HG02870 (cell line): ENCODE results near the gene ETV6.
A peak's percentile ranks its signal among the peaks of the same experiment; 100 is the strongest.

Source experiments
- ATAC-seq: cut with Tn5 transposase; IDR thresholded peaks from one replicate; pipeline ENCODE4 v1.9.1; 2021; ENCODE audit warnings: mild to moderate bottlenecking, moderate library complexity; ENCODE audit not compliant: unreplicated experiment

Gene ETV6

DNA sequence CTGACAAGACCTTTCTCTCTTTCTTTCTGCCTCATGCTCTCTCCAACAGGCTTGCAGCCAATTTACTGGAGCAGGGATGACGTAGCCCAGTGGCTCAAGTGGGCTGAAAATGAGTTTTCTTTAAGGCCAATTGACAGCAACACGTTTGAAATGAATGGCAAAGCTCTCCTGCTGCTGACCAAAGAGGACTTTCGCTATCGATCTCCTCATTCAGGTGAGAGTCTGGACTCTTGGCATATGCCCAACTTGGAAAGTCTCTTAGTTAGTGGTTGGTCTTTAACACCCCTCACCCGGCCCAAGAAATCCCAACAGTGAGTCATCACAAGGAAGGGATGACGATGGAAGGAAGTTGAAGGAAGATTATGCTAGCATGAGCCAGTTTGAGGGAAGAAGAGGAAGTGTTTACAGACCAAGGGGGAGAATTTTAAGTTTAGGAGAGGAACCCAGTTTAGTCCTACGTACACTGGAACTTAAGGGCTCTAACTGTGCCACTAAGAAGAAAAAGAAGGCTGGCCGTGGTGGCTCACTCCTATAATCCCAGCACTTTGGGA is 189.7 kb downstream of the ETV6 start:
- no peak for ATAC-seq

DNA sequence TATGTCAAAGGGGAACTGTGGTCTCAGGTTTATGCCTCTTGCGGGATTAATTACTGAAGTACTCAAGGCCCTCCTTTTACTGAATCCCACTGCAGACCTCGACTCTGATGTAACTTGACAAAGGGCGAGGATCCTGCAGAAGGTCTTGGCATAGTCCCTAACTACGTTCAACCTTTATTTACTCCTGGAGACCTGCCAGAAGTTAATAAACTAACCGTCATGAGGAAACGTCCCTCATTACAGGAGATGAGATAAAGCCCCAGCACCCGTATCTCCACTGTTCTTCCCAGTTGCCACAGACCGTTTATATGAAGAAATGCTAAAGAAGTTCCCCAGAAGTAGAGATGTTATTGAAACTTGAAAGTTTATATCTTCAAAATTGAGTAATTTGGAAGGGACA is 190.9 kb downstream of the ETV6 start:
- ATAC-seq, result no peak

DNA sequence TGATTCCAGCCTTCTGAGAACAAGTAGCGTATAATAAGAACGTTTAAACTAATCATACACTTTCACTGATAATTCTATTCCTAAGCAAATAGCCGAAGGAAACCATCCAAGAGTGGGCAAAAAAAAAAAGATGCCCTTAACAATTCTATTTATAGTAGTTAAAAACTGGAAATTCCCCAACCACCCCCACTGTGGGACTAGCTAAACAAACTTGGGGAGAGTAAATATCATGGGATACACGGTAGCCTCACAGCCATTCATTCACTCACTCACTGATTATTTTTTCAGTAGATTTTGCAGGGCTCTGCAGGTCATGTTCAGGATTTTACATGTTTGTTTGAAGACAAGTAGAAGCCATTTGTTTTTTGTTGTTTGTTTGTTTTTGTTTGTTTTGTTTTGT is 197.0 kb downstream of the ETV6 start:
- no peak for ATAC-seq

DNA sequence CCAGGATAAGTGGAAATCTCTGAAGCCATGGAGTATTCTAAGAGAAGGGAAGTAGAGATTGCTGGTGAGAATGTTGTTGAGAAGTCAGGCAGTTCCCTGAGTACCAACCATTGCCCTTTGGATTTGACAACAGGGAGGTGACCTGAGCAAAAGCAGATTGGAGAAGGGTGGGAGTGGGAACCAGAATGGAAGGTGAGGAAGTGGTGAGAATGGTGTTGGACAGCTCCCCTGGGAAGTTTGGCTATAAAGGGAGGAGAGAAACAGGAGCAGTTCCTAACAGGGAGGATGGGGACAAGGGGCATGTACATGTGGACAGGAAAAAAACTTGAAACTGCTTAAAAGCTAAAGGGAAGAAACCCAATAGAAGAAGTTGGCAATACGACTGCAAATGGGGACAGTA is 198.1 kb downstream of the ETV6 start:
- ATAC-seq, result no peak

DNA sequence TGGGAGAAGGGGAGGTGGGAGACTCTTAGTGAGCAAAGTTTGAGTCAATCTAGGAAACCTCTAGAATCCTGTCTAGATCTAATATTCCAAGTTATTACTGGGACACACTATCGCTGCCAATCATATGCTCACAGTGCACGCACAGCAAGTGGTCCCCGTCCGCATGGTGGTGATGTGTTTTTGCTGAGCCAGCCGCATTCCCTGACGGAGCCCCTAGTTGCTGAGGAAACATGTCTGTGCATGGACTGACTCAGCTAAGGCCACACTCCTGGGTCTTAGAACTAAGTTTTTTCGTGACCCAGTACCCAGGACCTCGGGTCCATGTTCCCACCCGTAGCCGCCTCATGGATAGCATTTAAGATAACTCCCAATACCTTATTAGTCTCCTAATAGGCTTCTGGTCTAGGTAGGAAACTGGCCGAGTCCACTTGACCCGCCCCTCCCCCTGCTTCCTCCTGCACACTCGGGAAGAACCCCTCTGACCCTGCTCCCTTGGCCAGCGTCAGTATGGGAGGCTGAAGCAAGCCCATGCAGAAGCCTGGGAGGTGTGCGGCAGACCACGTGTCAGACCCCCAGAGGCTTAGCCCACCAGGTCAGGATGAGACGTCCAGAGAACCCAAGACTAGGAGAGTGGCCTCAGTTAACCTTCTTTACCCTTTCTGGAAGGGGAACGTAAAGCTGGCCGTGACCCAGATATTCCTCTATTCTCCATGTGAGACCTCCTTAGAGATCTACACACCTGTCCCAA is 200.5 kb downstream of the ETV6 start:
- ATAC-seq, result no peak

DNA sequence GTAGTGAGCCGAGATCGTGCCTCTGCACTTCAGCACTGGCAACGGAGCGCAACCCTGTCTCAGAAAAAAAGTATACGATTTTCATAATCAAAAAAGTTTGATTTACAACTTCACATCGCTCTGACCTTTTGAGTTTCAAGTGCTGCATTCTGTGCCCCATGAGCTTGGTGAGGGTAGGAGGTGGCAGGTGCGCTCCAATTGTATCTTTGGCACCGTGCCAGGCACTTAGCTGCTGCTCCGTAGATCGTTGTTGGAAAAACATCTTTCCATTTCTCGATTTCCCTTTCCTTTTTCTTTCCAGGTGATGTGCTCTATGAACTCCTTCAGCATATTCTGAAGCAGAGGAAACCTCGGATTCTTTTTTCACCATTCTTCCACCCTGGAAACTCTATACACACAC is 203.7 kb downstream of the ETV6 start:
- ATAC-seq, result no peak

DNA sequence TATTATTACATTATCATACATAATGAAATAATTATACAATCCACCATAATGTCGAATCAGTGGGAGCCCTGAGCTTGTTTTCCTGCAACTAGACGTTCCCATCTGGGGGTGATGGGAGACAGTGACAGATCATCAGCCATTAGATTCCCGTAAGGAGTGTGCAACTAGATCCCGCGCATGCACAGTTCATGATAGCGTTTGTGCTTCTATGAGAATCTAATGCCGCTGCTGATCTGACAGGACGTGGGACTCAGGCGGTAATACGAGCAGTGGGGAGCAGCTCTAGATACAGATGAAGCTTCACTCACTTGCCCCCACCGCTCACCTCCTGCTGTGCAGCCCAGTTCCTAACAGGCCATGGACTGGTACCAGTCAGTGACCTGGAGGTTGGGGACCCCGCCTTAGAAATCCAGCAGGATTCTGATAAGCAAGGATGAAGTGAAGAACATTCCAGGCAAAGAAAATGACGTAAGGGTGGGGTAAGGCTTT is 204.6 kb downstream of the ETV6 start:
- ATAC-seq, result no peak

DNA sequence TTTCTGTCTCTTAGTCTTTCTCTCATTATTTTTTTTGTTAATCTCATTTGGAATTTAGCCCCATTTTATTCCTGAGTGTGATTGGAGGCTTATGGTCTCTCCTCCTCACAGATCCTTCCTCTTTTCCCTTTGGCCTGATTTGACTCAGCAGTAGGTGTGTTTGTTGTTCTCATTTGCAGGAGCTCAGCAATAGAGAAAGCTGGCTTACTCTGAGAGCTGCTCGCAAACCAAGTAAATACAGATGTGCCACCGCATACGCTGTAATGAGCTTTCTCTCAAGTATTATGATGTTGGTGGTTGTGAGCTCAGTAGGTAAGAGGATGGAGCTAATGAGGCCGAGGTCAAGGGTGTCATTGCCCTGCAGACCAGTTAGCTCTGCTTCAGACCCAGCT is 206.5 kb downstream of the ETV6 start:
- peak; percentile 69 for ATAC-seq

DNA sequence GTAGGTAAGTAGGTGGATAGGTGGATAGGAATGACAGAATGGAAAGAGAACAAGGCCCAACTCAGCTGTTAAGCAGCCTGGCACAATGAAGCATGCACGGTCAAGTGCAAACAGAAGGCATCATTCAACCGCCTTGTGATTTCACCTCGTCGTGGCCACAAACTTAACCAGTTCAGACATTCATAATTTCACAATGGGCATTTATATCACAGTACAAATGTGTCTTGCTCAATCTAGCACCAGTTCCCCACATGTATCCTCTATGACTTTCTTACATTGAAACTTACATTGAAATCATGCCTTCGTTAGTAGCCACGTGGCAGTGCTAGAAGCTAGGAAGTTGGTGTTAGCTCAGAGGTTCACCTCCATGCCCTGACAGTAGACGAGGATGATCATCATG is 207.5 kb downstream of the ETV6 start:
- no peak for ATAC-seq

DNA sequence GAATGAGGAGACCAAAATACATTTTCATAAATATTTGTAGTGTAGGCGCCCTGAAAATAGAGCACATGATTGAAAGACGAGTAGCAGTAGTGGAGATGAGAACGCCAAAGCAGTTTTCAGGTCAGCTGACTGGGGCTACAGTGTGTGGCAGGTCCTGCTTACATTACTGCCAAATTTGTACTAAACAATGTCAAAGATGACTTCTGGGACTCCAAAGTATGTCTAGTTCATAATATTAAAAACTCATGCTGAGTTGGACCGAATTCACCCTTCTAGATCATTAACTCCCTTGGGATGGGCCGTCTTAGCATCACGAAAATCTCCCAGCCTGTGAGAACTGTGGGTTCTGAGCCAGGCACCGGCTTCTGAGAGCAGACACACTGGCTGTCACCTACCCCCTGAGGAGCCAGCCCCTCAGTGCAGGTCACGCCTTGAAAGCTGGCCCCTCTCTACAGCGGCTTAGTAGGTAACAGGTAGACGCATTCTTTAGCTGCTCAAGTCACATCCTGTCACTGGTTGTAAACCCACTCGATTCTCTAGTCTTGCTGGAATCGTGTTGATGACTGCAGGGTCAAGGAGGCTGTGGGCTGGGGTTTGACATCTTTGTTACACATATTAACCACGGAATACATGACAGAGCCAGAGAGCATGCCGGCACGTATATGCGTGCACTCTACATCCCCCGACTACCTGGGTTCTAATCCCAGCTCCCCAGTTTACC is 210.4 kb downstream of the ETV6 start:
- no peak for ATAC-seq

DNA sequence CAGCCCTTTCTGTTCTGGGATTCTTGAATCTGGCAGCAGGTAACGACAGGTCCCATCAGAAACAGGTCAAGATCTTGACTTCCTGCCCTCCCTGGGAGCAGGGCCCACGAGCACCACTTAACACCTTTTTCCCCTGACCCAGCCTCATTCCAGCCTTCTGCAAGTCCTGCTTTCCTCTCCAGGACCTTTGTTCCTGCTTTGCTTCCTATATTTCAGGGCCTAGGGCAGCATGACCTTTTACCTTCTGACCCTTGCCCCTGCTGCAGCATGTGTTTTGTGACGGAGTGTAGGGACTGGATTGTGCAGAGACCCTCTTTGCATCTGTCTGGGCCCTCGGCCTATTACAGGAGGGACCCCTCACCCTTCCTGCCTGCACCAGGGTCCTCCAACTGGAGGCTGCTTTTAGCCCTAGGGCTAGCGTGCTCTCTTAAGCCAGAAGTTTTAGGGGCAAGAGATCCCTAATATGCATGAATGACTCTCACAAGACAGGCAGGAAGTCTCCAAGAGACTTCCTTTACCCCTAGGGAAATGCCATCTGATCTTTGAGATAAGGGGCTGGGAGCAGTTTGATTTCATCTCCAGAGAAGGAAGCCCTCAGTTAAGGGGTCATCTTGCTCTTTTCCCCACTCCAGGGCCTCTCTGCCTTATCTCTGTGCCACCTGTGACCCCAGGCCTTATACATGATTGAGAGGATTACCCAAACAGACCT is 211.8 kb downstream of the ETV6 start:
- ATAC-seq, result no peak

DNA sequence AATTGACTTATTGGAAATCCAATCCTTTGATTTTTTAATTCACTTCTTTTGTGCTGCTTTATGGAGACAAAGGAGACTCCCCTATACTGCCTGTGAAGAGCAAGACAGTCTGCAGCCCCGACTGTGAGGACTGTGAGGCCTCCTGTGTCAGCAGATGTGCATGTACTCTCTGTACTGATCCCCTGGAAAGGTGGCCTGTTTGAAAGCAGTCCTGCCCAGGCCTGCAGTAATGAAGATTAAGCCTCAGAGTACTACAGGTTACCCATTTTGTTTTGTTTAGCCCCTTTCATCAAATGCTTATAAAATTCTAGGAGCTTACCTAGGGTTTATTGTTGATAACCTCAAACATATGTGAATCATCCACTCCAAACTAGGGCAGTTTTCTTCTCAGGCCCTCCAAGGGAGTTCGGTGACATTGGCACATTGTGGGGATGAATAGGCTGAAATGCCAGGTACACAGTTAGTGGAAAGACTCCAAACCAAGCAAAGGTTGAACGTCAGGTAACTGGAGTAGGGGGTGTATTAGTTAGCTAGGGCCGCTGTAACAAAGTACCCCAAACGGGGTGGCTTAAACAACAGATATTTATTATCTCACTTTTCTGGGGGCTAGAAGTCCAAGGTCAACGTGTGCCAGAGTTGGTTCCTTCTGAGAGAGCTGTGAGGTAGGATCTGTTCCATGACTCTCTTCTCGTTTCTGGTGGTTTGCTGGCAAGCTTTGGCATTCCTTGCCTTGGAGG is 212.6 kb downstream of the ETV6 start:
- no peak for ATAC-seq

DNA sequence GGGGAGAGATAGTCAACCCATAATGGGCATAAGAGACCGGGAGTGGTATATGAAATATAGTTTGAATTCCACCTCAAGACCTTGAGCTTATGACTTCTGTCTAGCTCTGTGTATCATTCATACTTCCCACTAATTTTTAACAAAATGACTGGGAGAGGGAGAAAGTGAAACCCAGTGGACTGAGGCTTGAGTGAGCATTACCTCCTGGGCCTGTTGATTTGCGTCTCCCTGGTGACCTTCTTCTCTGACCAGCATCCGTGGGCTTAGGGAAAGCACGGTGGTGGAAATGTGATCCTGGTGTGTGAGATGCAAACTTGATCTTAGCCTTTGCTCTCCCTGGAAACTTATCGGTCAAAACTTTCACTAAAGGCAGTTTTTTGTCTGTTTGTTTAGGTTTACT is 213.3 kb downstream of the ETV6 start:
- ATAC-seq, result no peak

DNA sequence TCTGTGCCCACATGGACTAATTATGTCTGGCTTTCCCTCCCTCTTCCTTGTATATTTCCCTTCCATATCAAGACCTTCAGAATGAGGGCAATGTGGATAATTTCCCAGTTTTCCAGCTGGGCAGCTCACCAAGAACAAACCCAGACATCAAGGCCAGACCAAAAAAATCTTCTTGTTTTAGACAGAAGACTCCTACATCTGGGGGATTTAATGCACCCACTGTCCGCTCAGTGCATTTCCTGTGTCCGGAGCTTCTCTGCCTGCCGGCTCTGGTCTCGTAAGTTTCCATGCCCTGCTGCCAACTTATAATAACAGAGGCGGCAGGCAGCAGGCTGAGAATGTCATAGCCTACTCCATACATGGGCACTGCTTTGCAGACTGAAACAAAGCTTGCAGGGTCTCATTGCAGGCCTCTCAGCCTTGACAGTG is 214.0 kb downstream of the ETV6 start:
- ATAC-seq, result no peak

DNA sequence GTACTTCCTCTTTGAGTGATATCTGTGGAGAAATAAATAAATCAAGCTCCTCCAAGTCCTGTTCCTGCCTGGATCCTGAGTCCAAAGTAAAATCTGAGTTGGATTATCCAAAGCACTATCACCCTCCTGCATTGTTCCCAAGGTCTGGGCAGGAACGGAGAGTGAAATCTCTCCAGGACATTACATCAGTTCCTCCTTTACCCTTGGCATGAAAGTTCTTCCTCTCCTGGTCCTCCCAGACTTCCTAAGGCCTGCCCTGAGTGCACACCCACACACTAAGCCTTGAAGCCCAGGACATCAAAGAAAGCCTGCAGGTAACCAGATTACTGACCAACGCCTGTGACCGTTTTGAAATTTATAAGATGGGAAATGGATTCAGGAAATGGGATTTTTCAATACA is 214.5 kb downstream of the ETV6 start:
- no peak for ATAC-seq

DNA sequence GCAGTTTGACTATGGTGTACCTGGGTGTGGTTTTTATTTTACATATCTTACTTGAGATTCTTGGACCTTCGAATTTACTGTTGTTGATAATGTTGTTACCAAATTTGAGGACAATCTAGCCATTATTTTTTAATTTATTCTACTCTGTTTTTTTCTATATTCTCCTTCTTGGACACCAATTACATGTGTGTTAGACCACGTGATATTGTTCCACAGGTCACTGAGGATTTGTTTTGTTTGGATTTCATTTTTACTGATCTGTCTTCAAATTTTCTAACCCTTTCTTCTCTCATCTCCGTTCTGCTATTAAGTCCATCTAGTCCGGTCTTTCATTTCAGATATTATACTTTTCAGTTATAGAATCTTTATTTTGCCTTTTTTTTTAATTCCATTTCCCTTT is 216.3 kb downstream of the ETV6 start:
- ATAC-seq, result no peak

DNA sequence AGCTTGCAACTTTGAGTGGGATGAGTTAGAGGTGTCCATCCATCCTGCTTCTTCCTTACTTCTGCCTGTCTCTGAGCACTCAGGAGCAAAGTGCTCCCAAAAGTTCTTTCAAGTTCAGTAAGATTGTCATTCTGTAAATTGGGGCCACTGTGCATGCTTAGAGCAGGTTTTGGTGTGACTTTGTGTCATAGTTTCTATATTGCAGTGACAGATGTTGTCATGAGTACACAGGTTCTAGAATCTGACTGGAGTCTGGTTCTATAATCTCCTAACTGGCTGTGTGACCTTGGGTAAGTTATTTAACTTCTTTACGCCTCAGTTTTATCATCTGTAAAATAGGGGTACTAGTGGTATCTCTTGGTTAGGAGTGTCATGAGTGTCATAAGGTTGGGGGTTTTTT is 218.6 kb downstream of the ETV6 start:
- no peak for ATAC-seq

DNA sequence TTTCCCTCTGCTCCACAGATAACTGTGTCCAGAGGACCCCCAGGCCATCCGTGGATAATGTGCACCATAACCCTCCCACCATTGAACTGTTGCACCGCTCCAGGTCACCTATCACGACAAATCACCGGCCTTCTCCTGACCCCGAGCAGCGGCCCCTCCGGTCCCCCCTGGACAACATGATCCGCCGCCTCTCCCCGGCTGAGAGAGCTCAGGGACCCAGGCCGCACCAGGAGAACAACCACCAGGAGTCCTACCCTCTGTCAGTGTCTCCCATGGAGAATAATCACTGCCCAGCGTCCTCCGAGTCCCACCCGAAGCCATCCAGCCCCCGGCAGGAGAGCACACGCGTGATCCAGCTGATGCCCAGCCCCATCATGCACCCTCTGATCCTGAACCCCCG is 219.9 kb downstream of the ETV6 start:
- no peak for ATAC-seq

DNA sequence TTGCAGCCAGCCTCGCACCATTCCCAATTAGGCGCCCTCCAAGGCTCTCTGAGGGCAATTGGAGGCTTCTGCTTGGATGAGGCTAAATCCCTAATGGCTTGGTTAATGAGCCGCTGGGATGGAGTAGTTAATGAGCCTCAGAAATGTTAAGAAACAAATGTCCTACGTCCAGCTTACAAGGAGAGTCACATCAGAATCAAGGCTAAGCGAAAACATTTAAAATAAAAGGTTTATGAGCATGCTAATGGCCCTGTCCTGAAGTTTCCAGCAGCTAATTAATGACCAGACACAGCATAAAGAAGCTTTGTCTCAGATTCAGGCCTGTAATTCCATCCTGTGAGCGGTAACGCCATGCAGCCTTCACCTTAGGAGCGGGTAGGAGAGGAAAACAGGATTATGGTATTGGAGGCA is 220.6 kb downstream of the ETV6 start:
- ATAC-seq, result no peak

DNA sequence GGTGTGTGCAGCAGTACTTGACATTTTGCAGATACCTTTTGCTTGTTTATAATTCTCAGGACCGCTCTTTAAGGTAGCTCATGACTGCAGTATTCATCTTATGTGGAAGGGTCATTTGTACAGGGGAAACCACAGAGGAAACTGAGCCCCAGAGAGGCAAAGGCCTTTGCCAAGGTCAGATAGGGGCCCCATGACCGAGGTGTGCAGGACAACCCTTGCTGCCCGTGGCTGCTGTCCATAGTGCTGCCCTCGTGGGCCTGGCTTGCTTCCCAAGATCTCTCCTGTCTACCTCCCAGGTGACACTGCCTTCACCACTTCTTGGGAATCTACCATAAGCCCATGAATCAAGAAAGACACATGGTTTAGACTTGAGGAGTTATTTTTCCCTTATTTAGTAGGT is 222.6 kb downstream of the ETV6 start:
- ATAC-seq, result no peak

DNA sequence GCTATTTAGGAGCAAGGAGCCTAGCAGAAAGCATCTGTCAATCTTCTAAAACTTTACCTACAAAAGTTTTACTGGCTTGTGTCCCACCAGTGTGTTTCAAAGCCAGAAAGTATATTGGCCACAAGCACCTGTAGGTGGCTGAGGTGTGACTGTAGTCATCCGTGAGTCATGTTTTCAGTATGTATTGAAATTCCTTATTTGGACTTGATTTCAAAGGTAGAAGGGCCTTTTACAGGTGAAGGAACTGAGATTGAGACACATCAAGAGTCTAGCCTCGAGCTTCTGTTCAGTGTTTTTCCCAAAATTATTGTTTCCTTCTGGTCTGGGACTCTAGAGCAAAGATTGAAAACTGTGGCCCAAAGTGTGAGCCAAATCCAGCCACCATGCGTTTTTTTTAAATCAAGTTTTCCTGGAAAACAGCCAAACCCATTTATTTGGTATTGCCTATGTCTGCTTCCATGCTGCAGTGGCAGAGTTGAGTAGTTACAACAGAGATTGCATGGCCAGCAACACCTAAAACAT is 226.0 kb downstream of the ETV6 start:
- no peak for ATAC-seq
